GM19438 (cell line): ENCODE data around the gene LILRB1.
"Not testable (repeated sequence)": the region's sequence is repeated elsewhere in the genome, so short reads cannot be mapped to it uniquely, and the experiment has no call there.

Experiments
- ATAC-seq: cut with Tn5 transposase; IDR thresholded peaks from one replicate; pipeline ENCODE4 v1.9.1; 2021; ENCODE audit warnings: low read depth; ENCODE audit not compliant: unreplicated experiment

LILRB1 gene

GRCh38 chr19:54660964-54661363, 30.7 kb downstream of the LILRB1 start:
- no peak for ATAC-seq

GRCh38 chr19:54661846-54662481, 31.7 kb downstream of the LILRB1 start:
- no peak for ATAC-seq

- no peak for ATAC-seq
Measured at GRCh38 chr19:54662730-54663129, 32.4 kb downstream of the LILRB1 start, which contains the start of gene LILRB4. Gene LILRB4 (plus strand): TSS chr19:54662985. CDS start chr19:54663034, 49 bp downstream.

- ATAC-seq: no peak
Measured at GRCh38 chr19:54665530-54665929, 35.2 kb downstream of the LILRB1 start.

GRCh38 chr19:54667217-54667616, 36.9 kb downstream of the LILRB1 start:
- ATAC-seq: no peak

GRCh38 chr19:54668353-54668752, 38.1 kb downstream of the LILRB1 start:
- ATAC-seq: no peak

GRCh38 chr19:54670576-54671357, 40.5 kb downstream of the LILRB1 start:
- ATAC-seq: no peak

GRCh38 chr19:54673222-54673621, 42.9 kb downstream of the LILRB1 start:
- no peak for ATAC-seq

GRCh38 chr19:54674021-54674617, 43.8 kb downstream of the LILRB1 start:
- ATAC-seq: no peak

GRCh38 chr19:54676210-54676834, 46.0 kb downstream of the LILRB1 start:
- ATAC-seq: not testable (repeated sequence)

GRCh38 chr19:54677217-54677616, 46.9 kb downstream of the LILRB1 start:
- no peak for ATAC-seq

- ATAC-seq: not testable (repeated sequence)
Measured at GRCh38 chr19:54681596-54681995, 51.3 kb downstream of the LILRB1 start.

- no peak for ATAC-seq
Measured at GRCh38 chr19:54682306-54682856, 52.1 kb downstream of the LILRB1 start.

GRCh38 chr19:54684527-54684926, 54.2 kb downstream of the LILRB1 start:
- ATAC-seq: no peak
